Mesenchymal stem cell (in vitro differentiated cells and primary cell): Measurements from ENCODE around the gene GLRB. TPM values are rescaled to one million over a fixed set of nuclear protein-coding genes. Genes with fewer than 3 reads are reported as not detected.

Experiments
- small RNA-seq: library from polyadenylated mRNA; stranded (forward); fragments of <200 nt; extraction: miRNeasy Mini kit (QIAGEN cat#:217004); gene quantifications from one replicate; pipeline ENCODE3, GENCODE V24; 2013; ENCODE audit warnings: low read depth

The GLRB gene

Small RNAs within 50 kb of the gene (small RNA-seq; reads per million reads assigned to genes)
- gene RF00019 (not detected), gene RNU6-582P (not detected)
